HCT116 (cell line): ENCODE measurements around the gene ATG4B. TPM values are rescaled to one million over a fixed set of nuclear protein-coding genes. Genes with fewer than 3 reads are reported as not detected.

Experiments used
- ATAC-seq: fragments of 200-7000 bp; cut with Tn5 transposase; 2 replicates; pipeline ENCODE4 v1.9.1; 2020; ENCODE audit warnings: mild to moderate bottlenecking, moderate library complexity
- BruUV-seq: library from RNA; stranded (reverse); fragments of 400-500 nt; replicated peaks from 2 replicates; lab custom pipeline; 2021; lab: Mats Ljungman, UMichigan
- CTCF ChIA-PET: fragments of 300-600 bp; sonication (Branson Sonifier 250); formaldehyde crosslinking; loops from one replicate; lab custom pipeline; 2021; ENCODE audit warnings: antibody characterized with exemption; lab: Charles Lee
- POLR2A ChIA-PET: fragments of 300-600, 350-600 bp; sonication (Branson Sonifier 250); formaldehyde crosslinking; loops from one replicate; lab custom pipeline; 2021; ENCODE audit warnings: antibody characterized with exemption; lab: Charles Lee
- RAD21 ChIA-PET, 2 experiments: fragments of 300-600 bp; sonication (Branson Sonifier 250); formaldehyde crosslinking; loops; one replicate each; lab custom pipeline; 2023; ENCODE audit warnings: low total read pairs in 2 of 2; ENCODE audit not compliant: uncharacterized antibody in 2 of 2, unreplicated experiment in 2 of 2, low non-redundant PET in 1 of 2; lab: Charles Lee
- DNase-seq: peaks from one replicate; pipeline ENCODE4 v3.0.0-alpha.2; 2010; ENCODE audit warnings: low read depth, low spot score
- H2AFZ ChIP-seq: fragments of 200-600 bp; shearing (Covaris generic), sonication (generic); 2 replicates; pipeline ENCODE4 v1.6.1; 2017; ENCODE audit warnings: low read depth, mixed run types, mixed read lengths, antibody characterized with exemption, low read length; ENCODE audit not compliant: poor library complexity, severe bottlenecking
- H3K27ac ChIP-seq: 2 replicates; pipeline ENCODE4 v1.5.1; 2012; ENCODE audit warnings: low read depth, low read length
- H3K27me3 ChIP-seq: fragments of 200-600 bp; sonication (generic); 2 replicates; pipeline ENCODE4 v1.6.1; 2016; ENCODE audit warnings: mixed run types, low read length, mixed read lengths; ENCODE audit not compliant: insufficient read depth
- H3K36me3 ChIP-seq, 2 experiments: fragments of 200-500 bp in 1 of 2; fragments of 200-600 bp in 1 of 2; sonication (Bioruptor generic) in 1 of 2; sonication (generic) in 1 of 2; 2 replicates each; pipeline versions ENCODE4 v1.5.1 to v1.6.1; 2014 to 2016; ENCODE audit warnings: low read length in 2 of 2, inconsistent platforms in 1 of 2, mixed read lengths in 1 of 2, mixed run types in 1 of 2; ENCODE audit not compliant: insufficient read depth in 2 of 2, control insufficient read depth in 1 of 2
- H3K4me1 ChIP-seq, 2 experiments: fragments of 200-600 bp in 1 of 2; sonication (generic) in 1 of 2; 2 replicates each; pipeline versions ENCODE4 v1.5.1 to v1.6.1; 2012 to 2017; ENCODE audit warnings: low read length in 2 of 2, inconsistent platforms in 1 of 2, mild to moderate bottlenecking in 1 of 2, mixed read lengths in 1 of 2, mixed run types in 1 of 2, moderate library complexity in 1 of 2; ENCODE audit not compliant: insufficient read depth in 2 of 2, control insufficient read depth in 1 of 2
- H3K4me2 ChIP-seq: fragments of 200-600 bp; sonication (generic); 2 replicates; pipeline ENCODE4 v1.6.1; 2017; ENCODE audit warnings: mixed run types, low read length, mixed read lengths
- H3K4me3 ChIP-seq, 2 experiments: fragments of 200-600 bp in 1 of 2; sonication (generic) in 1 of 2; replicated peaks in 1 of 2; 2 replicates each; pipeline ENCODE4 v1.5.1; 2011 to 2016; ENCODE audit warnings: low read length in 2 of 2, control low read depth in 1 of 2, low read depth in 1 of 2, mild to moderate bottlenecking in 1 of 2, mixed read lengths in 1 of 2, mixed run types in 1 of 2
- H3K79me2 ChIP-seq: fragments of 200-600 bp; sonication (generic); 2 replicates; pipeline ENCODE4 v1.6.1; 2017; ENCODE audit warnings: mild to moderate bottlenecking, mixed run types, low read length, moderate library complexity, mixed read lengths; ENCODE audit not compliant: insufficient read depth
- H3K9ac ChIP-seq: fragments of 200-600 bp; sonication (generic); 2 replicates; pipeline ENCODE4 v1.6.1; 2016; ENCODE audit warnings: low read length, mixed read lengths
- H3K9me2 ChIP-seq: fragments of 200-600 bp; sonication (generic), shearing (Covaris generic); 2 replicates; pipeline ENCODE4 v1.6.1; 2017; ENCODE audit warnings: mixed run types, mild to moderate bottlenecking, moderate library complexity; ENCODE audit not compliant: insufficient read depth
- H3K9me3 ChIP-seq, 2 experiments: fragments of 200-500 bp in 1 of 2; fragments of 200-600 bp in 1 of 2; sonication (Bioruptor generic) in 1 of 2; sonication (generic) in 1 of 2; 2 replicates each; pipeline ENCODE4 v1.6.1; 2014 to 2017; ENCODE audit warnings: low read length in 2 of 2, mixed read lengths in 2 of 2, inconsistent platforms in 1 of 2, low read depth in 1 of 2, mild to moderate bottlenecking in 1 of 2, mixed run types in 1 of 2, moderate library complexity in 1 of 2; ENCODE audit not compliant: control insufficient read depth in 1 of 2, insufficient read depth in 1 of 2
- H4K20me1 ChIP-seq: fragments of 200-600 bp; sonication (generic), shearing (Covaris generic); 2 replicates; pipeline ENCODE4 v1.6.1; 2017; ENCODE audit warnings: mixed run types, mild to moderate bottlenecking, moderate library complexity; ENCODE audit not compliant: insufficient read depth
- CBX3 ChIP-seq: IDR thresholded peaks from 2 replicates; pipeline ENCODE4 v1.6.1; 2012; ENCODE audit warnings: low read depth
- CEBPB ChIP-seq: IDR thresholded peaks from 2 replicates; pipeline ENCODE4 v1.6.1; 2012; ENCODE audit warnings: low read depth
- ELF1 ChIP-seq: IDR thresholded peaks from 2 replicates; pipeline ENCODE4 v1.6.1; 2012; ENCODE audit warnings: low read depth, borderline replicate concordance
- EZH2 ChIP-seq: fragments of 200-600 bp; sonication (generic); IDR thresholded peaks from 2 replicates; pipeline ENCODE4 v1.6.1; 2017; ENCODE audit warnings: antibody characterized with exemption, mixed run types
- EZH2phosphoT487 ChIP-seq: fragments of 200-600 bp; IDR thresholded peaks from 2 replicates; pipeline ENCODE4 v1.6.1; 2018; ENCODE audit warnings: antibody characterized with exemption, borderline replicate concordance
- JUND ChIP-seq: IDR thresholded peaks from 2 replicates; pipeline ENCODE4 v1.6.1; 2012
- POLR2A ChIP-seq: IDR thresholded peaks from 2 replicates; pipeline ENCODE4 v1.7.0; 2011; ENCODE audit warnings: borderline replicate concordance; ENCODE audit not compliant: insufficient read depth, insufficient read length; ENCODE audit errors: extremely low read depth
- RAD21 ChIP-seq: IDR thresholded peaks from 2 replicates; pipeline ENCODE4 v1.6.1; 2012; ENCODE audit warnings: low read depth, mild to moderate bottlenecking
- SIN3A ChIP-seq: IDR thresholded peaks from 2 replicates; pipeline ENCODE4 v1.6.1; 2012; ENCODE audit warnings: low read depth
- TCF7L2 ChIP-seq: IDR thresholded peaks from 2 replicates; pipeline ENCODE4 v1.7.0; 2011; ENCODE audit warnings: borderline replicate concordance, inconsistent platforms; ENCODE audit not compliant: insufficient read depth, insufficient read length; ENCODE audit errors: extremely low read depth
- ZNF274 ChIP-seq: fragments of 200-500 bp; sonication (Bioruptor generic); IDR thresholded peaks from 2 replicates; pipeline ENCODE4 v1.6.1; 2014; ENCODE audit warnings: mild to moderate bottlenecking, low read depth, low read length, inconsistent platforms
- intact Hi-C: fragments of 100-400 bp; cut with micrococcal nuclease; formaldehyde crosslinking; loops from 2 replicates; pipeline ENCODE4 v1.10.0; 2022
- total RNA-seq: library from RNA; stranded (reverse); gene quantifications from one replicate; pipeline ENCODE4 v1.2.1, GENCODE V29; 2021; ENCODE audit not compliant: unreplicated experiment
- TF ChIP-seq, protein P1 (sequence below): IDR thresholded peaks from 2 replicates; pipeline ENCODE4 v1.6.1; 2012; ENCODE audit warnings: low read depth

Gene ATG4B
- total RNA-seq, 1 experiment from 2014 or later: 87.4 TPM

DNA sequence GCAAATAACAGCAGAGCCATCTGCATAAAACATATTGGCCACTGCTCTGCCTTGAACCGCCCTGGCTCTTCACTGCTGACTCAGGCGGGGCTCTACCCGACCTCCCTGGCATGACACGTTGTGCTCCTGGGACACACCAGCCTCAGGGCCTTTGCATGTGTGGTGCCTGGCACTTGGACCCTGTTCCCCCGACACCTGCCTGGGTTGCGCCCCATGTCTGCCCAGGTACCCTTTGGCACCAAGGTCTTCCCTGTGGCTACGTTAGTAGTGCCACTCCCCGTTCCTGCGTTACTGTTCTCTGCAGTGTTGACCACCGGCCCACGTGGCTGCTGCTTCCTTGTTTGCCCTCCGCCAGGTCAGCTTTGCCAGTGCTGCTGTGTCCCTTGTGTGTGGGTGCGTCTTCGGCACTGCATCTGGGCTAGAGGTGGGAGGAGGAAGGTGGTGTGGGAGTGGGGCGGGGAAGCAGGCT lies 20.3 kb downstream of the ATG4B start:
- Histone ChIP-seq H3K27ac (no peak overlapping the region), H3K36me3 (peaks cover 29 to 30% of the 10 kb centered on the region in 2 experiments; a peak in 3 of 4 replicates), H3K79me2 (peaks cover 4% of the 10 kb centered on the region), H2AFZ (no peak overlapping the region), H3K4me3 (no peak overlapping the region), H3K27me3 (no peaks in the 10 kb centered on the region), H3K9me2 (no peaks in the 10 kb centered on the region), H3K9me3 (no peaks in the 10 kb centered on the region), H3K9ac (no peak overlapping the region), H3K4me2 (no peak overlapping the region), H3K4me1 (no peaks in the 10 kb centered on the region), H4K20me1 (no peaks in the 10 kb centered on the region)
- intact Hi-C loops: no loop called here
- TF ChIP-seq EZH2phosphoT487 (no peak), EZH2 (no peak)
- ChIA-PET POLR2A (no interaction called here), CTCF (no interaction called here), RAD21 (no interaction called here)
- ATAC-seq (no peak), DNase-seq (no peak)
- no TSS peak for BruUV-seq

DNA sequence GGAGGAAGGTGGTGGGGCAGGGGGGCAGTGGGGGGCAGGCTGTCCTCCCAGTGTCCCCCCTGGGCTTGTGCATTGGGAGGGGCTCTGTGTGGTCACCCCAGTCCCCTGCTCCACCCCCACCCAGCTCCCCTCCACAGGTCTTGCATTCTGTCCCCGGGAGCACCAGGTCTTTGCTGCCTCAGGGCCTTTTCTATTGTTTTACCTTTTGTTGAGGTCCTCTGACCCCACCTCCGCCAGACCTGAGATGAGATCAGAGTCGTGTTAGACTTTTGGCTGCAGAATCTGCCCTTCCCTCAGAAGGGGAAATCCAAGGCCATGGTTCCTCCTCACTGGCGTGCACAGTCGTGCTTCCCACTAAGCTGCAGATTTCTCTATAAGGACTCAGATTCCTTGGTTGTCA lies 20.8 kb downstream of the ATG4B start:
- intact Hi-C loops: no loop called here
- BruUV-seq: no TSS peak
- H3K4me1 ChIP-seq: no peaks in the 10 kb centered on the region
- H3K27me3 ChIP-seq: no peaks in the 10 kb centered on the region
- H3K36me3 ChIP-seq: peaks cover 25 to 29% of the 10 kb centered on the region in 2 experiments; a peak in 3 of 4 replicates
- no peak overlapping the region for H3K27ac ChIP-seq
- TF ChIP-seq SIN3A (no peak), RAD21 (no peak), CBX3 (no peak), ZNF274 (no peak), JUND (no peak), TCF7L2 (no peak), EZH2phosphoT487 (no peak), ELF1 (no peak), CEBPB (no peak), POLR2A (no peak)
- TF ChIP-seq, protein P1, sequence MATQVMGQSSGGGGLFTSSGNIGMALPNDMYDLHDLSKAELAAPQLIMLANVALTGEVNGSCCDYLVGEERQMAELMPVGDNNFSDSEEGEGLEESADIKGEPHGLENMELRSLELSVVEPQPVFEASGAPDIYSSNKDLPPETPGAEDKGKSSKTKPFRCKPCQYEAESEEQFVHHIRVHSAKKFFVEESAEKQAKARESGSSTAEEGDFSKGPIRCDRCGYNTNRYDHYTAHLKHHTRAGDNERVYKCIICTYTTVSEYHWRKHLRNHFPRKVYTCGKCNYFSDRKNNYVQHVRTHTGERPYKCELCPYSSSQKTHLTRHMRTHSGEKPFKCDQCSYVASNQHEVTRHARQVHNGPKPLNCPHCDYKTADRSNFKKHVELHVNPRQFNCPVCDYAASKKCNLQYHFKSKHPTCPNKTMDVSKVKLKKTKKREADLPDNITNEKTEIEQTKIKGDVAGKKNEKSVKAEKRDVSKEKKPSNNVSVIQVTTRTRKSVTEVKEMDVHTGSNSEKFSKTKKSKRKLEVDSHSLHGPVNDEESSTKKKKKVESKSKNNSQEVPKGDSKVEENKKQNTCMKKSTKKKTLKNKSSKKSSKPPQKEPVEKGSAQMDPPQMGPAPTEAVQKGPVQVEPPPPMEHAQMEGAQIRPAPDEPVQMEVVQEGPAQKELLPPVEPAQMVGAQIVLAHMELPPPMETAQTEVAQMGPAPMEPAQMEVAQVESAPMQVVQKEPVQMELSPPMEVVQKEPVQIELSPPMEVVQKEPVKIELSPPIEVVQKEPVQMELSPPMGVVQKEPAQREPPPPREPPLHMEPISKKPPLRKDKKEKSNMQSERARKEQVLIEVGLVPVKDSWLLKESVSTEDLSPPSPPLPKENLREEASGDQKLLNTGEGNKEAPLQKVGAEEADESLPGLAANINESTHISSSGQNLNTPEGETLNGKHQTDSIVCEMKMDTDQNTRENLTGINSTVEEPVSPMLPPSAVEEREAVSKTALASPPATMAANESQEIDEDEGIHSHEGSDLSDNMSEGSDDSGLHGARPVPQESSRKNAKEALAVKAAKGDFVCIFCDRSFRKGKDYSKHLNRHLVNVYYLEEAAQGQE: no peak
- no peak overlapping the region for H3K9ac ChIP-seq
- CTCF ChIA-PET: no interaction called here
- no peak overlapping the region for H2AFZ ChIP-seq
- no peaks in the 10 kb centered on the region for H4K20me1 ChIP-seq
- no peaks in the 10 kb centered on the region; the same call in 1 of the 2 replicates for H3K79me2 ChIP-seq
- POLR2A ChIA-PET: no interaction called here
- H3K4me3 ChIP-seq: no peak overlapping the region
- no peak for ATAC-seq
- DNase-seq: no peak
- RAD21 ChIA-PET: interaction anchor here in 1 of 2 experiments (0.6 kb wide), 1 partner anchor 108 kb away, joined by 4 read pairs; no protein-coding TSS in a partner anchor
- H3K9me3 ChIP-seq: no peaks in the 10 kb centered on the region
- H3K9me2 ChIP-seq: no peaks in the 10 kb centered on the region
- H3K4me2 ChIP-seq: no peak overlapping the region
